Right atrium auricular region (tissue), 2 donors: Measurements from ENCODE around the gene COLEC11. TPM values are rescaled to one million over a fixed set of nuclear protein-coding genes. Genes with fewer than 3 reads are reported as not detected.

Source experiments
- DNase-seq: peaks from one replicate; pipeline ENCODE4 v3.0.0-alpha.2; 2019; ENCODE audit warnings: low spot score
- H3K27ac ChIP-seq, 2 donors: fragments of 200-600 bp; sonication (generic); 1 replicate in 1 of 2; 2 replicates in 1 of 2; pipeline ENCODE4 v1.5.1; 2016 to 2019
- H3K27me3 ChIP-seq, 2 donors: fragments of 200-600 bp; sonication (generic); one replicate each; pipeline versions ENCODE4 v1.5.1 to v1.6.0; 2017 to 2019
- H3K36me3 ChIP-seq: fragments of 200-600 bp; sonication (generic); one replicate; pipeline ENCODE4 v1.5.1; 2016
- H3K4me1 ChIP-seq, 2 donors: fragments of 200-600 bp; sonication (generic); one replicate each; pipeline versions ENCODE4 v1.5.1 to v1.6.0; 2017 to 2019
- H3K4me3 ChIP-seq, 2 donors: fragments of 200-600 bp; sonication (generic); 1 replicate in 1 of 2; 2 replicates in 1 of 2; pipeline ENCODE4 v1.5.1; 2017 to 2019; ENCODE audit warnings: mild to moderate bottlenecking in 1 of 2, moderate library complexity in 1 of 2
- H3K9me3 ChIP-seq, 2 donors: fragments of 200-600 bp; sonication (generic); one replicate each; pipeline ENCODE4 v1.5.1; 2019
- total RNA-seq, 2 donors: library from RNA; depleted of rRNA; stranded (reverse); fragments of >200 nt; gene quantifications; one replicate each; pipeline ENCODE4 v1.1.0, GENCODE V29; 2016
- TF ChIP-seq, protein P1 (sequence below), 2 donors: fragments of 200-600 bp; sonication (generic); IDR thresholded peaks; one replicate each; pipeline ENCODE4 v1.5.1; 2019; ENCODE audit warnings: antibody characterized with exemption in 2 of 2

COLEC11 gene
- 10 to 100 TPM; 27.8 to 56.6 TPM for total RNA-seq

DNA sequence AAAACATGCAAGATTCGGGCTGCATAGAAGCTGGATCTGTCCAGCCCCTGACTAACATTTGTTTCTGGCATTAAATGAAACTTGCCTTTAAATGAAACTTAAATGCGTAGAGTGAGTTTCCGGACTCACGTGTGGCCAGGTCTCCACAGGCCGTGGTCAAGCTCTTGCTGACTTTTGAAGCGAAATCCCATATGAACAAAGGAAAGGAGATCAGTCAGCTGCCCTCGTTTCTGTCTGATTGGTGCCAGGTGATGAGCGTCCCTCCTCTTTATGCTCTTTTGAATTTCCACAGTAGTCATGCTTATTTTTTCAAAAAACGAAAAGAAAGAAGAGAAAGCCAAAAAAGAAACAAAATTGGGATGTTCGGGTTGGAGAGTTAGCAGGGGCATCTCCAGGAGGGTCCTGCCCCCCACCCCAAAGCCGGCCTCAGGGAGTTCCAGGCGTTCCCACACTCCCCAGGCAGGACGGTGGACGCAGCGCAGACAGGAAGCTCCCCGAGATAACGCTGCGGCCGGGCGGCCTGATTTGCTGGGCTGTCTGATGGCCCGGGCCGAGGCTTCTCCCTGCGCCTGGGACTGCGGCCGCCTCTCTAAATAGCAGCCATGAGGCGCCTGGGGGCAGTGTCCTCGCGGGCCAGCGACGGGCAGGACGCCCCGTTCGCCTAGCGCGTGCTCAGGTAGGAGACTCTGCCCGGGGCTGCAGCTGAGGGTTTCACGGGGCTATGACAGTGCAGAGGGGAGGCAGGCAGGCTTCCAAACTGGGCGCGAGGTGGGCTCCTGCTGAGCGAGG, at the start of gene COLEC11:
COLEC11 (plus strand) TSS at position 620 of the 789 bp plus-strand sequence. CDS start 9,229 bp downstream, outside the sequence.
- H3K4me3 ChIP-seq = peak within 1 kb of the TSS; percentile 11 to 33
- H3K9me3 ChIP-seq = no peaks in the 10 kb centered on the region
- H3K36me3 ChIP-seq = no peaks in the 10 kb centered on the region
- TF ChIP-seq, protein P1, sequence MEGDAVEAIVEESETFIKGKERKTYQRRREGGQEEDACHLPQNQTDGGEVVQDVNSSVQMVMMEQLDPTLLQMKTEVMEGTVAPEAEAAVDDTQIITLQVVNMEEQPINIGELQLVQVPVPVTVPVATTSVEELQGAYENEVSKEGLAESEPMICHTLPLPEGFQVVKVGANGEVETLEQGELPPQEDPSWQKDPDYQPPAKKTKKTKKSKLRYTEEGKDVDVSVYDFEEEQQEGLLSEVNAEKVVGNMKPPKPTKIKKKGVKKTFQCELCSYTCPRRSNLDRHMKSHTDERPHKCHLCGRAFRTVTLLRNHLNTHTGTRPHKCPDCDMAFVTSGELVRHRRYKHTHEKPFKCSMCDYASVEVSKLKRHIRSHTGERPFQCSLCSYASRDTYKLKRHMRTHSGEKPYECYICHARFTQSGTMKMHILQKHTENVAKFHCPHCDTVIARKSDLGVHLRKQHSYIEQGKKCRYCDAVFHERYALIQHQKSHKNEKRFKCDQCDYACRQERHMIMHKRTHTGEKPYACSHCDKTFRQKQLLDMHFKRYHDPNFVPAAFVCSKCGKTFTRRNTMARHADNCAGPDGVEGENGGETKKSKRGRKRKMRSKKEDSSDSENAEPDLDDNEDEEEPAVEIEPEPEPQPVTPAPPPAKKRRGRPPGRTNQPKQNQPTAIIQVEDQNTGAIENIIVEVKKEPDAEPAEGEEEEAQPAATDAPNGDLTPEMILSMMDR (IDR thresholded peaks at IDR 0.05) = peak in 1 of 2 donors; percentile 60
- peak; percentile 79 for DNase-seq
- H3K4me1 ChIP-seq = peaks cover 0 to 6% of the 10 kb centered on the region in 2 donors
- no peaks in the 10 kb centered on the region for H3K27me3 ChIP-seq
- peak within 1 kb of the TSS; percentile 0 to 14 for H3K27ac ChIP-seq

DNA sequence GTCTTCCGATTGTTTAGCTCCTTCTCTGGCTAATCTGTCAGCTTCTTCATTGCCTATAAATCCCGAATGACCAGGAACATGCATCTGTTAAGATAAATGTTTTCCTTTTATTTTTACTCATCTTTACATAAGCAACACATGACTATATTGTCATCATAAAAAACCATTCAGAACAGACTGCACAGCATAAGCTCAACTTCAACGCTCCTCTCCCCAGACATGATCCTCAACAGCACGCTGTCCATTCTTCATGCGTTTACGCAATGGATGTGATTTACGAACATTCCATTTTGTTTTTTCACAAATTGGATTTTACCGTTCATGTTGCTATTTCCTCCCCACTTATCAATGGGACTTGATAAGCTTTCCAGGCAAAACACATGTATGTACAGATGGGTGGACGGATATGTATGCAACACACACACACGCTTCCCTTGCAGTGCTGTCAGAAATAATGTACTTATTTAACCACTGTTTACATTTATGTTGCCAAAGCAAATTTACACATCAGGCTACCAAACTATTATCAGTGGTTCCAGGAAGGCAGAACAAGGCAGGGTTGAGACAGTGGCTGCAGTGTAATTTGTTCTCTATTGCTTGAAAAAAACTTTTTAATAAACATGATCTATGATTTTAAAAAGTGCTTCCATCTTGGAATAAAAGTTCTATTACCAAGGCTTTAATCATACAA, 49.0 kb upstream of the COLEC11 start:
- Histone ChIP-seq H3K4me3 (no peak overlapping the region), H3K27ac (no peak overlapping the region), H3K4me1 (no peaks in the 10 kb centered on the region), H3K27me3 (no peaks in the 10 kb centered on the region), H3K36me3 (peaks cover 84% of the 10 kb centered on the region), H3K9me3 (no peaks in the 10 kb centered on the region)
- TF ChIP-seq, protein P1 (IDR thresholded peaks at IDR 0.05) = no peak
- no peak for DNase-seq

DNA sequence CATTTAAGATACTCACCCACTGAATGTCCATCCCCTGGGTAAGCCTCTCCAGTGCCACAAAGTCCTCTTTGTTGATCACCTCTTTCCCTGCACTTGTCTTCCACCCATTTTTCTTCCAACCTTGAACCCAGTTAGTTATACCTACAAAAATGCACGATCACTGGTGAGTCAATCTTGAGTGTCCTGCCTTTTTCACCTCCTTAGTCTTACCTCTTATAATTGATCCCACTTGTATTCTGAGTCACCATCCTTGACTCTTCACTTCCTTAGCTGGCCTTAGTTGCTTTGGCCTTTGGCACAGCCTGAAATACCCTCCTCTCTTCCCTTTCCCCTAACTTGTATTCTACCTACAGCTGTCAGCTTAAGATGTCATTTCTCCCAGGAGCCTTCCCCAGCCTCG, 47.0 kb upstream of the COLEC11 start:
- DNase-seq = no peak
- H3K27me3 ChIP-seq = no peaks in the 10 kb centered on the region
- no peak overlapping the region for H3K4me3 ChIP-seq
- no peak overlapping the region for H3K27ac ChIP-seq
- peaks cover 92% of the 10 kb centered on the region for H3K36me3 ChIP-seq
- TF ChIP-seq, protein P1 (IDR thresholded peaks at IDR 0.05) = no peak
- no peaks in the 10 kb centered on the region for H3K4me1 ChIP-seq
- H3K9me3 ChIP-seq = no peaks in the 10 kb centered on the region

DNA sequence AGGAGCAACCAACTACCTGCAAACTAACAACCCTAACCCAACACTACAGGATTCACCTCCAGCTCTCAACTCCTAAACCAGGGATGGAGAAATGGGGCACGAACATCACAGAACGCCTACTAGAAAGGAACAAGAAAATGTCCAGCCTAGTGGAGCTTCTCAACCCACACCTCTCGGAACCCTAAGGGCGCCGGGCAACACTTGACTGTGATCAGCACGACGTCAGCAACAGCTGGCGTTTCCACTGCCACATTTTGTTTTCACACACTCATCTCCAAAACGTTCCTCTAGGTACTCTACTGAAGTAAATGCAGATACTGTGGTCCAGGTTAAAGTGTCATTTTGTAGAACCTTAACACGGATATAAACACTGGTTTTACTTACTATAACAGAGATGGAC, 41.0 kb upstream of the COLEC11 start:
- TF ChIP-seq, protein P1 (IDR thresholded peaks at IDR 0.05) = no peak
- H3K4me3 ChIP-seq = no peak overlapping the region
- peaks cover 0 to 15% of the 10 kb centered on the region in 2 donors for H3K4me1 ChIP-seq
- no peak overlapping the region for H3K27ac ChIP-seq
- DNase-seq = no peak
- peaks cover 73% of the 10 kb centered on the region for H3K36me3 ChIP-seq
- no peaks in the 10 kb centered on the region for H3K9me3 ChIP-seq
- H3K27me3 ChIP-seq = no peaks in the 10 kb centered on the region

DNA sequence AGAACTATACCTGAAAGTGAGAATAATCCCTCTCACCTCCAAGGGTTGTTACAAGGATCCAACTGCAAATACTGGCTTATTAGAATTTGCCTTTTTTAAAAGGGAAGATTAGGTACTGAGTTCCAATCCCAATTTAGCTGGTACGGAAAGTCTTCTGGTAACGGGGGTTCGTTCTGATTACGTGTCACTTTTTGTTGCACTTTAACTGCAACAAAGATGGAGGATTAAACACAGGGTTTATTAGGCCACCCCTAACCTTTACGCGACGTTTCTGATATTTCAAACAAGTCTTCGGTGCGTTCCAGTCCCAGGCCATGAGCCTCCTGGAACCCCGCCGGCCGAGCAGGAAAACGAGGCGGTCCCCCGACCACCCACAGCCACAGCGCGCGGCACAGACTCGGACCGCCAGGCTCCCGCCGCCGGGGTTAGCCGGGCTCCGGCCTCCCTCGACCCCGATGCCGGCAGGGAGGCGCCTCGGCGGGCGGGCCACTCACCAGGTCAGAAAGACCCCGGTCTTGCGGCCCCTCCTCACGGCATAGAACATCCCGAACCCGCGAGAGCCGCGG, 37.2 kb upstream of the COLEC11 start:
- Histone ChIP-seq H3K4me1 (peaks cover 0 to 18% of the 10 kb centered on the region in 2 donors), H3K9me3 (no peaks in the 10 kb centered on the region), H3K27me3 (no peaks in the 10 kb centered on the region), H3K36me3 (peaks cover 39% of the 10 kb centered on the region), H3K27ac (peak overlapping the region; percentile 84 to 90), H3K4me3 (peak overlapping the region; percentile 72 to 94)
- TF ChIP-seq, protein P1 (IDR thresholded peaks at IDR 0.05) = no peak
- no peak for DNase-seq
